NCI-H1417 treated with DMSO at 0.1 percent for 48 hours (cell line): ENCODE measurements around the gene KIF5C.

Source experiments
- DNase-seq: peaks from one replicate; lab custom pipeline; 2025; lab: John Stamatoyannopoulos, UW

Gene KIF5C

GRCh38 chr2:148990968-148991367 is 115.9 kb downstream of the KIF5C start:
- no peak for DNase-seq

DNA sequence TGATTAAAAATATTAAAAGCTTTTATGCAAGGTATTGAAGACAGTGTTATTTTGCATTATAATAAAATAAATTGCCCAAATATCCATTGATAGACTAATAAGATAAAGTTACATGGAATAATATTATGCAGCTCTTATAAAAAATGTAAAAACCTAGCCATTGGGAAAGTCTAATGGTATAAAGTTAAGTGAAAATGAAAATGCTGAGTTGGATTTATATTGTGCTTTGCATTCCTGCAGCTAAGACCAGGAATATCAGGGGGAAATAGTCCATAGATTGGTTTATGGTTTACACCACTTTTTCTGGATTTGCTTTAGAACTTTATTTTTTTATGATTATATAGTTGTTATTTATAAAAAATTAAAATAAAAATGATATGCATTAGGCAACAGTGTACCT is 117.4 kb downstream of the KIF5C start:
- DNase-seq, result no peak

DNA sequence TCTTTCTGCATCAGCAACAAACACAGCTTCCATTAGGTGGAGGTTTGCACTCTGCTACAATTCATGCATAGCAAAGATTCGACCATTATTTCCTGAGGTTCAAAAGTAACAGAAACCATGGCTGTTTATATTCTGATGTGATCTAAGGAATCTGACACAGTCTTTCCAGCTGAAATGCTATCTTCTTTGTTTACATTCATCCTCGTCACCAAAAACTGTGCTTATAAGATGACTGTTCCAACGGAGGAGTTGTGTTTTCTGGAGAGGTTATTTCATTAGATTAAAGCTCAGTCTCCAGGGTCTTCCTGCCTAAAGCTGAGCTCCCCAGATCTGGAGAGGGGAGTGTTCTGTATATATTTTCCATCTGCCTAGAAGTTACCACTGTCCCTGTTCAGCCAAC is 118.3 kb downstream of the KIF5C start:
- no peak for DNase-seq

GRCh38 chr2:148994341-148994740 is 119.3 kb downstream of the KIF5C start:
- peak; percentile 9 for DNase-seq

DNA sequence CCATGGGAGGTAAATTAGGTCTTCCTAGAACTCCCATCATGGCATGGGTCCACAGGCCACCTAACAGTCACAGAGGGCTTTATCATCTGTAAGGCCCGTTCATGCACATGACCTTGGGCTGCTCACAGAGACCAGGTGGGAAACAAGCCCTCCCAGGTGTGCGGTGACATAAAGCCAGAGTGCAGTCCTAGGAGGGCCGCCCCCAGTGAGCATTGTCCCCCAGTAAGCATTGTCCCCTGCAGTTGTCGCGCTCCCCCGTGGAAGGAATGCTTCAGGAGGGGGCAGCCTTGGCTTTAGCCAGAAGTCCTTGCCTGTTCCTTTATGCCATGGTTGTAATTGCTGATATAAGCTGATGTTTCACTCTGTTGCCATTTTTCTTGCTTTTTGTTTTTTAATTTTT is 121.8 kb downstream of the KIF5C start:
- DNase-seq, result no peak

DNA sequence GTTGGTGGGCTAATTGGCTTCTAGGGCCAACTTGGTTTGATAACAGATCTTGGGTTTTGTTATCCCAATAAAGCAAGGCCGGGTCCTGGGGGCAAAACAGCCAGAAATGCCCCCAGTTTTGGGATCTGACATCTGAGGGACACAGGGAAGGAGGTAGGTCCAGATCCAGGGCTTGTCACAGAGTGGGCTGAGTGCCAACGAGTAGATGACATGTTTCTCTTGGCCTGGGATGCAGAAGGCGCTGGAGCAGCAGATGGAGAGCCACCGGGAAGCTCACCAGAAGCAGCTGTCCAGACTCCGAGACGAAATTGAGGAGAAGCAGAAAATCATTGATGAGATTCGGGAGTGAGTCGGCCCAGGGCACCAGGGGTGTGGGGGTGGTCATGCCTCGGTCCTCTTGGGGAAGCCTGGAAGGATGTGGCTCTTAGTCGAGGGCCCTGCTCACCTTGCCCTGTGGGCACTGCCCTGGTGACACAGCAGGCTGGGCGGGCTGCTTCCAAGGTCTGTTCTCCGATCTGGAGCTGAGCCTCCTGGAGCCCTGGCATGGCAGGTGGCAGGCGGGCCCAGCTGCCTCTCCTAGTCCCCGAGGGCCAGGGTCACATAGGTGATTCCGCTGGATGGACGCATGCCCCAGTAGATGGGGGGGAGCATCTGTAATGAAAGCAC is 123.3 kb downstream of the KIF5C start:
- no peak for DNase-seq

GRCh38 chr2:148998831-148999200 is 123.8 kb downstream of the KIF5C start:
- no peak for DNase-seq

GRCh38 chr2:148999451-148999921 is 124.5 kb downstream of the KIF5C start:
- no peak for DNase-seq

GRCh38 chr2:149000158-149000938 is 125.3 kb downstream of the KIF5C start:
- no peak for DNase-seq

GRCh38 chr2:149001496-149001895 is 126.5 kb downstream of the KIF5C start:
- DNase-seq, result no peak

GRCh38 chr2:149002378-149002890 is 127.4 kb downstream of the KIF5C start:
- no peak for DNase-seq

GRCh38 chr2:149002891-149003740 is 128.1 kb downstream of the KIF5C start:
- DNase-seq, result no peak

GRCh38 chr2:149004836-149005235 is 129.8 kb downstream of the KIF5C start:
- no peak for DNase-seq

DNA sequence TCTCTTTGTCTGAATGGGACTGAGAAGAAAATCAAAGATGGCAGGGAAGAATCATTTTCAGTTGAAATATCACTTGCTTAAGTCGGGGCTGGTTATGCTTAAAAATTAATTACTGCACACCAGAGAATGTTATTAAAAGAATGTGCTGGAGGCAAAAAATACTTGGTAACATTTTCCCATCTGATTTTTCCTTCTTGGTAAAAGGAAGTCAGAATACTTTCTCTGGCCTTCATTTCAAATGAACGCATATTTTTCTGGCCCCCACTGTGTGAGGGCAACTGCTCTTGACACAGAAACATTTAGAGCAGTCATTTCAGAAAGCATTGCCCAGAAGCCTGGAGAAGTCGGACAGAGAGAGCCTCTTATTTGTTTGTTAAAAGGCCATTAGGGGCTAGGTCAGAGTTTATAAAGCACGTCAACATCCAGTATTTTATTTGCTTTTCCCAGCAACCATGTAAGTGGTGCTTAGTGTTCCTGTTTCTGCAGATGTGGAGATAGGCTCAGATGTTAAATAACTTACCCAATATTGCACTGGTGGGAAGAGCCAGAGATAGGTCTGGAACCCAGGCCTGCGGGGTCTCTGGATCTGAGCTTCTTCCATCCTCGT is 130.5 kb downstream of the KIF5C start:
- no peak for DNase-seq

DNA sequence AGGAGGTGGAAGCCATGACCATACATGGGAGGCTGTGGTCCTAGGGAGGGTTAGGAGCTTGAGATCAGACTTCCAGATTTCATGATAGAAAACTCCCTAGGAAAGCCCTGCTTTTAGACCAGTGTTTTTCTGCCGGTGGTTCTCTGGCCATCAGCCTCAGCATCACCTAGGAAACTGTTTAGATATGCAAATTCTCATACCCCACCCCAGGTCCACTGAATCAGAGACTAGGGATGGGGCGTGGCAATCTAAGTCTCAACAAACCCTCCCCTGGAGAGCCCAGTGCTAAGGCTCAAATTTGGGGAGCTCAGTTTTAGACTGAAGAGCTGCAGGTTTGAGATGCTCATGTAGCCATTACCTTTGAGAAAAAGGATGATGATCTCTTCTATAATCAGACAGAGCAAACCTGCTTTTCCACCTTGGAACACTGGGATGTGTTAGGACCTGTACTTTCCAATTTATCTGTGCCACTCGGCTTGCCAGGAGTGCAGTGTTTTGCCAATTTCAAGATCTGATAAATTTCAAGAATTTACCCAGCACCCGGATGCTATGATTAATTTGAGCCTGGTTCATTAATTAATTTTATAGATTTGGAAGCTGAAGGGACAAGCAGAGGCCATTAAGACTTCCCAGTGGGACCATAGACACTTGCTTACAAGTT is 132.0 kb downstream of the KIF5C start:
- no peak for DNase-seq

DNA sequence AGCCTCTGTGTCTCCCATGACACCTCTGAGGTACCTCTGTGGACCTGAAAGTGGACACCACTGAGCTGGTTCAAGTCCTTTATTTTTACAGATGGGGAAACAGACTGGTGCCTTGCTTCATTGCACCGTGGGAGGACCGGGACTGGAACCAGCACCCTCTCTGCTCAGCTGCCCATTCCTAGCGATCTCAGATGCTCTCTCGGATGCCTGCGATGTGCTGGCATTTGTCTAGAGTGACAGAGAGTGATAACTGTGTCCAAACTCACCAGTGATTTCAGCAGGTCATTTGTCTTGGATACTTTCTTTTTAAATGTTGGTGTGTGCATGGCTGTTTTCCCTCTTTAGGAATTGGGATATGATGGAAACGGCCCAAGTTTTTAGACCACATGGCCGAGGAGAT is 133.4 kb downstream of the KIF5C start:
- DNase-seq, result no peak

DNA sequence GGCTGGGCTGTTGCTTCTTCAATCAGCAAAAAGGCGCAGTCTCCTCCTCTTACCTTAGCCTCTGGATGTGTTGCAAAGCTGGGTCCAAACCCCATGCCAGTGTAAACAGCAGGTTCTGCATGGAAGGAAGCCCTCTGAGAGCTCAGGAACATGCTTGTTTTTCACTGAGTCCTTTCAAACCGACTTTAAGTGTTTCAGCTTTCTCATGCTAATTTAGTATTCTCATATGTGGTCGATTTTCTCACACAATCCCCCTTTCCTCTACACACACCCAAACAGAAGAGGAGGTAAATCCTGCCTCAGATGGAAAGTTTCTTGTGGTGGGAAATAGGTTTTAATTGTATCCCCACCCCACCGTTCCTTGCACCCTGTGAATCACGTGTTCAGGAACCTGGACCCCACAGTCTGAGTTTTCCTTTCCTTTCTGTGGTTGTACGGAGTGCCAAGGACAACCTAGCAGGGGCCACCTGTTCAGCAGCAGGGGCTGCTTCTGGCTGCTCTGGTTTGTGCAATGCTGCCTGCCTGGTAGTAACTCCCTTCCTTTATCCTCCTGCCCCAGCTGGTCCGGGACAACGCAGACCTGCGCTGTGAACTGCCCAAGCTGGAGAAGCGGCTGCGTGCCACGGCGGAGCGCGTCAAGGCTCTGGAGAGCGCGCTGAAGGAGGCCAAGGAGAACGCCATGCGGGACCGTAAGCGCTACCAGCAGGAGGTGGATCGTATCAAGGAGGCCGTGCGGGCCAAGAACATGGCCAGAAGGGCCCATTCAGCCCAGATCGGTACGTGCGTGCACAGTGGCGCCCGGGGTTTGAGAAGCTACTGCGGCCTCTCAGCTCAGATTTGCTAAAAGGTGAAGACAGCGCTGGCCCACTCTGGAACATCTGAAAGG is 134.8 kb downstream of the KIF5C start:
- DNase-seq, result no peak

DNA sequence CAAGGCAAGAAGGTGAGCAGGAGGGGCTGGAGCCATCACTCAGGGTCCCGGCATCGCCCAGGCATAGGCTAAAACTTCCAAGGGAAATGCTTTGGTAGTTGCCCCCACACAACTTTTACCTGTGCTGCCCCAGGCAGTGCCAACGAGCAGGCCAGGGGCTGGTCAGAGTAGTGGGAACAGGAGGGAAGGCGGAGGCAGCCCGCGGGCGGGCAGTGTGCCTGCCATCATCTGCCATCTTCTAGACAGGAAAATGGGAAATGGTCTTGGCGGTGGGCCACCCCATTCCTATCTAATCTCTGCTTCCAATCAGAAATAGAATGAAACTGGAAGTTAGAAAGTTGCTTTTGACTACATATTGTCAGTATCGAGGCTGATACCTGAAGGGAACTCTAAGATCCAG is 137.5 kb downstream of the KIF5C start:
- no peak for DNase-seq

GRCh38 chr2:149015501-149015900 is 140.5 kb downstream of the KIF5C start:
- DNase-seq, result no peak

DNA sequence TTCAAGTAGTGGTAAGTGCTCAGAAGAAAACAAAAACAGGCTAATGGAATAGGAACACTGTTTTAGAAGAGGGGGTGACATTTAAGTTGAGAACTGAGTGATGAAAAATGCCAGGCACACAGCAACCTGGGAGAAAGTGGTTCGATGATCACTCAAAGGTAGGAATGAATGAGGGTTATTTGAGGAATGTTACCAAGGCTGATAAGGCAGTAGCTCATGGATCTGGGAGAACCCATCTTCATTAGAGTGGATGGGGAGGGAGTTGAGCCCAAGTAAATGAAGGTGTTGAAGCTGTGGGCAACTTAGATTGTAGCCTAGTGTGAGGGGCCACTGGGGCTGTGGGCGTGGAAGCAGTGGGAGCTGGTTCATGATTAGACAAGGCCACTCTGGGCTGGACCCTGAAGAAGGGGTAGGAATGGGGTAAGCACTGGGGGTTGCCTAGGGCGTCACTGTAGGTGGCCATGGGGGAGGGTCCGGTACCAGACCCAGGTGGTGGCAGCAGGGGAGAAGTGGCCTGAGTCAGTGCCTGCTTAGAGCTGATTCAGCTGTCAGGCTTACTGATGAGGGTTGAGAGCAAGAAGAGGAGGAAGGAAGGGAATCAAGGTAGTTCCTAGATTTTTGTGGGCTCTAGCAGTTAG is 141.0 kb downstream of the KIF5C start:
- DNase-seq, result no peak
